Neural cell (in vitro differentiated cells): ENCODE measurements around the gene TIAM2. TPM values are rescaled to one million over a fixed set of nuclear protein-coding genes. Genes with fewer than 3 reads are reported as not detected.

Experiments
- H2AFZ ChIP-seq: fragments of 200-600, 300-800 bp; sonication (generic), shearing (Covaris generic); 2 replicates; pipeline ENCODE4 v1.6.0; 2014; ENCODE audit warnings: low read depth, mild to moderate bottlenecking, antibody characterized with exemption, low read length, moderate library complexity
- H3F3A ChIP-seq: fragments of 200-600 bp; shearing (Covaris generic); 2 replicates; pipeline ENCODE4 v1.6.1; 2016; ENCODE audit warnings: mild to moderate bottlenecking, moderate library complexity, mixed read lengths, antibody characterized with exemption, low read length; ENCODE audit not compliant: insufficient read depth, poor library complexity, severe bottlenecking
- H3K27ac ChIP-seq: fragments of 200-600, 300-800 bp; sonication (generic), shearing (Covaris generic); 2 replicates; pipeline ENCODE4 v1.5.1; 2014; ENCODE audit warnings: mild to moderate bottlenecking, low read length, moderate library complexity
- H3K27me3 ChIP-seq: fragments of 300-800, 200-600 bp; sonication (generic), shearing (Covaris generic); 2 replicates; pipeline ENCODE4 v1.6.0; 2014; ENCODE audit warnings: mild to moderate bottlenecking, low read depth, low read length, moderate library complexity; ENCODE audit not compliant: insufficient read depth
- H3K36me3 ChIP-seq: fragments of 300-800, 200-600 bp; sonication (generic), shearing (Covaris generic); 2 replicates; pipeline ENCODE4 v1.5.1; 2014; ENCODE audit warnings: mild to moderate bottlenecking, antibody characterized with exemption, low read length, moderate library complexity; ENCODE audit not compliant: insufficient read depth
- H3K4me2 ChIP-seq: fragments of 300-800, 200-600 bp; sonication (generic), shearing (Covaris generic); 2 replicates; pipeline ENCODE4 v1.6.0; 2014; ENCODE audit warnings: mild to moderate bottlenecking, low read length
- H3K4me3 ChIP-seq: fragments of 300-800, 200-600 bp; sonication (generic), shearing (Covaris generic); 2 replicates; pipeline ENCODE4 v1.5.1; 2014; ENCODE audit warnings: mild to moderate bottlenecking, low read length, moderate library complexity
- H3K79me2 ChIP-seq: fragments of 200-600 bp; shearing (Covaris generic); replicated peaks from 2 replicates; pipeline ENCODE4 v1.6.0; 2014; ENCODE audit warnings: mild to moderate bottlenecking, low read length, moderate library complexity; ENCODE audit not compliant: insufficient read depth
- H3K9ac ChIP-seq: fragments of 300-800, 200-600 bp; sonication (generic), shearing (Covaris generic); 2 replicates; pipeline ENCODE4 v1.6.1; 2016; ENCODE audit warnings: mild to moderate bottlenecking, low read length, mixed read lengths
- H3K9me2 ChIP-seq: fragments of 200-600 bp; shearing (Covaris generic); 2 replicates; pipeline ENCODE4 v1.6.1; 2016; ENCODE audit warnings: mild to moderate bottlenecking, low read length, mixed read lengths; ENCODE audit not compliant: insufficient read depth
- H3K9me3 ChIP-seq: fragments of 200-600, 300-800 bp; sonication (generic), shearing (Covaris generic); 2 replicates; pipeline ENCODE4 v1.6.1; 2016; ENCODE audit warnings: mild to moderate bottlenecking, mixed run types, low read length, moderate library complexity, mixed read lengths
- H4K20me1 ChIP-seq: fragments of 200-600 bp; shearing (Covaris generic); 2 replicates; pipeline ENCODE4 v1.6.1; 2016; ENCODE audit warnings: mild to moderate bottlenecking, mixed run types; ENCODE audit not compliant: insufficient read depth
- EP300 ChIP-seq: fragments of 450-650 bp; conservative IDR thresholded peaks from 2 replicates; pipeline ENCODE4 v1.6.1; 2014; ENCODE audit warnings: antibody characterized with exemption, mild to moderate bottlenecking, moderate library complexity; ENCODE audit not compliant: poor library complexity, severe bottlenecking
- EZH2 ChIP-seq: fragments of 200-600, 300-800 bp; shearing (Covaris generic), sonication (generic); IDR thresholded peaks from 2 replicates; pipeline ENCODE4 v1.6.1; 2014; ENCODE audit warnings: antibody characterized with exemption, low read length, borderline replicate concordance, mild to moderate bottlenecking; ENCODE audit not compliant: insufficient read depth, poor library complexity, severe bottlenecking
- MXI1 ChIP-seq: fragments of 450-650 bp; conservative IDR thresholded peaks from 2 replicates; pipeline ENCODE4 v1.6.1; 2014; ENCODE audit warnings: antibody characterized with exemption, mild to moderate bottlenecking; ENCODE audit not compliant: poor library complexity, severe bottlenecking
- POLR2AphosphoS5 ChIP-seq: IDR thresholded peaks from 2 replicates; pipeline ENCODE4 v1.6.1; 2012
- RAD21 ChIP-seq: fragments of 450-650 bp; conservative IDR thresholded peaks from 2 replicates; pipeline ENCODE4 v1.6.1; 2014; ENCODE audit warnings: antibody characterized with exemption, mild to moderate bottlenecking, moderate library complexity
- SMC3 ChIP-seq: fragments of 450-650 bp; conservative IDR thresholded peaks from 2 replicates; pipeline ENCODE4 v1.6.1; 2014; ENCODE audit warnings: antibody characterized with exemption, mild to moderate bottlenecking, moderate library complexity; ENCODE audit not compliant: poor library complexity
- TAF1 ChIP-seq: IDR thresholded peaks from 2 replicates; pipeline ENCODE4 v1.6.1; 2012; ENCODE audit warnings: low read depth
- polyA plus RNA-seq: library from polyadenylated mRNA; depleted of rRNA; stranded (reverse); fragments of >200 nt; gene quantifications from 2 replicates; pipeline ENCODE4 v1.2.3, GENCODE V29; 2014
- TF ChIP-seq, protein P1 (sequence below): IDR thresholded peaks from 2 replicates; pipeline ENCODE4 v1.6.1; 2012; ENCODE audit warnings: borderline replicate concordance
- TF ChIP-seq, protein P2 (sequence below): fragments of 450-650 bp; IDR thresholded peaks from 2 replicates; pipeline ENCODE4 v1.5.1; 2014; ENCODE audit warnings: antibody characterized with exemption, mild to moderate bottlenecking, moderate library complexity; ENCODE audit not compliant: poor library complexity, severe bottlenecking

TIAM2 gene
- polyA plus RNA-seq, 1 donor from 2014 or later = 73.3 TPM

DNA sequence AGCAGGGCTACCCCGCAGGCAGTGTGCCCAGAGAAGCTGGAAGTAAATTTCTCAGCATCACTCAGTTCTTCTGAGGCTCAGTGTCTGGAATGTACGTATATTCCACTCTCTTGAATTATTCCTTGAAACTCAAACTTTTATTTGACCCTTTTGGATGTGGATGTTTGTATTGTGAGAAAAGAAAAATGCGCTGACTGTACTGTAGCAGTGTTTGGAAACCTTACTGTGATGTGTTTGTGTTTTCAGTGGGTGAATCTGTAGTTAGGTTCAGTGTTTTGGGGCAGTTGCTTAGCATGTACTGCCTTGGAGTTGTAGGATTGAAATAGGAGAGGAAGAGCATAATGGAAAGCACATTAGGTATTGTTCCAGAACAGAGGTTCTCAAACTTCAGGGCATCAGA is 13.5 kb downstream of the TIAM2 start:
- H3K9me2 ChIP-seq = no peaks in the 10 kb centered on the region
- no peak overlapping the region for H3K4me3 ChIP-seq
- H3K9me3 ChIP-seq = no peaks in the 10 kb centered on the region
- no peaks in the 10 kb centered on the region for H4K20me1 ChIP-seq
- no peak overlapping the region for H2AFZ ChIP-seq
- no peak overlapping the region for H3K27ac ChIP-seq
- H3K27me3 ChIP-seq = no peaks in the 10 kb centered on the region
- H3K9ac ChIP-seq = no peak overlapping the region
- TF ChIP-seq EZH2 = no peak
- no peak for TF ChIP-seq RAD21
- no peak for TF ChIP-seq EP300
- TF ChIP-seq MXI1 = no peak
- TF ChIP-seq, protein P1, sequence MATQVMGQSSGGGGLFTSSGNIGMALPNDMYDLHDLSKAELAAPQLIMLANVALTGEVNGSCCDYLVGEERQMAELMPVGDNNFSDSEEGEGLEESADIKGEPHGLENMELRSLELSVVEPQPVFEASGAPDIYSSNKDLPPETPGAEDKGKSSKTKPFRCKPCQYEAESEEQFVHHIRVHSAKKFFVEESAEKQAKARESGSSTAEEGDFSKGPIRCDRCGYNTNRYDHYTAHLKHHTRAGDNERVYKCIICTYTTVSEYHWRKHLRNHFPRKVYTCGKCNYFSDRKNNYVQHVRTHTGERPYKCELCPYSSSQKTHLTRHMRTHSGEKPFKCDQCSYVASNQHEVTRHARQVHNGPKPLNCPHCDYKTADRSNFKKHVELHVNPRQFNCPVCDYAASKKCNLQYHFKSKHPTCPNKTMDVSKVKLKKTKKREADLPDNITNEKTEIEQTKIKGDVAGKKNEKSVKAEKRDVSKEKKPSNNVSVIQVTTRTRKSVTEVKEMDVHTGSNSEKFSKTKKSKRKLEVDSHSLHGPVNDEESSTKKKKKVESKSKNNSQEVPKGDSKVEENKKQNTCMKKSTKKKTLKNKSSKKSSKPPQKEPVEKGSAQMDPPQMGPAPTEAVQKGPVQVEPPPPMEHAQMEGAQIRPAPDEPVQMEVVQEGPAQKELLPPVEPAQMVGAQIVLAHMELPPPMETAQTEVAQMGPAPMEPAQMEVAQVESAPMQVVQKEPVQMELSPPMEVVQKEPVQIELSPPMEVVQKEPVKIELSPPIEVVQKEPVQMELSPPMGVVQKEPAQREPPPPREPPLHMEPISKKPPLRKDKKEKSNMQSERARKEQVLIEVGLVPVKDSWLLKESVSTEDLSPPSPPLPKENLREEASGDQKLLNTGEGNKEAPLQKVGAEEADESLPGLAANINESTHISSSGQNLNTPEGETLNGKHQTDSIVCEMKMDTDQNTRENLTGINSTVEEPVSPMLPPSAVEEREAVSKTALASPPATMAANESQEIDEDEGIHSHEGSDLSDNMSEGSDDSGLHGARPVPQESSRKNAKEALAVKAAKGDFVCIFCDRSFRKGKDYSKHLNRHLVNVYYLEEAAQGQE = no peak
- no peak for TF ChIP-seq POLR2AphosphoS5
- no peak for TF ChIP-seq TAF1
- TF ChIP-seq, protein P2, sequence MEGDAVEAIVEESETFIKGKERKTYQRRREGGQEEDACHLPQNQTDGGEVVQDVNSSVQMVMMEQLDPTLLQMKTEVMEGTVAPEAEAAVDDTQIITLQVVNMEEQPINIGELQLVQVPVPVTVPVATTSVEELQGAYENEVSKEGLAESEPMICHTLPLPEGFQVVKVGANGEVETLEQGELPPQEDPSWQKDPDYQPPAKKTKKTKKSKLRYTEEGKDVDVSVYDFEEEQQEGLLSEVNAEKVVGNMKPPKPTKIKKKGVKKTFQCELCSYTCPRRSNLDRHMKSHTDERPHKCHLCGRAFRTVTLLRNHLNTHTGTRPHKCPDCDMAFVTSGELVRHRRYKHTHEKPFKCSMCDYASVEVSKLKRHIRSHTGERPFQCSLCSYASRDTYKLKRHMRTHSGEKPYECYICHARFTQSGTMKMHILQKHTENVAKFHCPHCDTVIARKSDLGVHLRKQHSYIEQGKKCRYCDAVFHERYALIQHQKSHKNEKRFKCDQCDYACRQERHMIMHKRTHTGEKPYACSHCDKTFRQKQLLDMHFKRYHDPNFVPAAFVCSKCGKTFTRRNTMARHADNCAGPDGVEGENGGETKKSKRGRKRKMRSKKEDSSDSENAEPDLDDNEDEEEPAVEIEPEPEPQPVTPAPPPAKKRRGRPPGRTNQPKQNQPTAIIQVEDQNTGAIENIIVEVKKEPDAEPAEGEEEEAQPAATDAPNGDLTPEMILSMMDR = no peak
- TF ChIP-seq SMC3 = no peak
- H3F3A ChIP-seq = peaks cover 5% of the 10 kb centered on the region
- no peaks in the 10 kb centered on the region for H3K36me3 ChIP-seq
- H3K79me2 ChIP-seq = no peaks in the 10 kb centered on the region
- no peak overlapping the region for H3K4me2 ChIP-seq

DNA sequence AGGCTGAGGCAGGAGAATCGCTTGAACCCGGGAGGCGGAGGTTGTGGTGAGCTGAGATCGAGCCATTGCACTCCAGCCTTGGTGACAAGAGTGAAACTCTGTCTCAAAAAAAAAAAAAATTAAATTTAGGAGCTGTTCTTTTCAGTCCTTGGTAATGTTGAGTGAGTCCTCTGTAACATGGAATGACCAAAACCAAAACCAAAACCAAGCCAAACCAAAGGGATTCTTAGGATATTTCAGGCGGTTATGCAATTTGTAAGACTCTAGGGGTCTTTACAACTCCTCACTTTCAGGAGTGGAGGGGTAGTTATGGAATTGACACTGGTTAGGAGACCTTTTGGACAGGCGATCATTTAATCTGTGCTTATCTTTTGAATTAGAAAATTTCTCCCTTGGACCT is 15.8 kb downstream of the TIAM2 start:
- Histone ChIP-seq H4K20me1 (no peaks in the 10 kb centered on the region), H3K27ac (no peak overlapping the region), H2AFZ (no peak overlapping the region), H3F3A (peaks cover 5% of the 10 kb centered on the region), H3K9me3 (no peaks in the 10 kb centered on the region), H3K36me3 (no peaks in the 10 kb centered on the region), H3K27me3 (no peaks in the 10 kb centered on the region), H3K4me3 (no peak overlapping the region), H3K9me2 (no peaks in the 10 kb centered on the region), H3K4me2 (no peak overlapping the region), H3K9ac (no peak overlapping the region), H3K79me2 (no peaks in the 10 kb centered on the region)
- no peak for TF ChIP-seq EZH2
- no peak for TF ChIP-seq MXI1
- no peak for TF ChIP-seq SMC3
- TF ChIP-seq TAF1 = no peak
- TF ChIP-seq, protein P1 = no peak
- no peak for TF ChIP-seq RAD21
- no peak for TF ChIP-seq EP300
- TF ChIP-seq POLR2AphosphoS5 = no peak
- TF ChIP-seq, protein P2 = no peak
